CD4-positive, alpha-beta memory T cell (primary cell): ENCODE results near the gene PRRT3. TPM values are rescaled to one million over a fixed set of nuclear protein-coding genes. Genes with fewer than 3 reads are reported as not detected.

ENCODE experiments used
- CTCF ChIA-PET: fragments of 350-600 bp; sonication (Branson Sonifier 250); formaldehyde crosslinking; loops from one replicate; lab custom pipeline; 2021; ENCODE audit warnings: inconsistent platforms; ENCODE audit not compliant: partially characterized antibody; lab: Charles Lee
- POLR2A ChIA-PET: fragments of 350-600 bp; sonication (Branson Sonifier 250); formaldehyde crosslinking; loops from one replicate; lab custom pipeline; 2021; ENCODE audit not compliant: partially characterized antibody; lab: Charles Lee
- DNase-seq, 5 donors: peaks; one replicate each; pipeline versions ENCODE4 v3.0.0 to v3.0.0-alpha.2; 2020 to 2022; ENCODE audit warnings: mixed read lengths in 1 of 5
- H3K27ac ChIP-seq: one replicate; pipeline ENCODE4 v1.7.0; 2013; ENCODE audit warnings: low read depth, low read length
- H3K27me3 ChIP-seq: 2 replicates; pipeline ENCODE4 v1.7.0; 2013; ENCODE audit warnings: mild to moderate bottlenecking, low read length, moderate library complexity; ENCODE audit not compliant: insufficient read depth
- H3K36me3 ChIP-seq: 2 replicates; pipeline ENCODE4 v1.7.0; 2013; ENCODE audit warnings: mild to moderate bottlenecking, low read length, moderate library complexity; ENCODE audit not compliant: insufficient read depth
- H3K4me1 ChIP-seq: 2 replicates; pipeline ENCODE4 v1.7.0; 2013; ENCODE audit warnings: mild to moderate bottlenecking, low read length, moderate library complexity; ENCODE audit not compliant: insufficient read depth
- H3K4me3 ChIP-seq, 2 donors: one replicate each; pipeline ENCODE4 v1.7.0; 2013; ENCODE audit warnings: low read length in 2 of 2, mild to moderate bottlenecking in 1 of 2
- H3K9me3 ChIP-seq, 2 donors: one replicate each; pipeline ENCODE4 v1.7.0; 2013; ENCODE audit warnings: low read length in 2 of 2, control low read depth in 1 of 2; ENCODE audit not compliant: control insufficient read depth in 1 of 2
- H3K27ac Mint-ChIP-seq, 7 donors: one replicate each; pipeline ENCODE4 v1.8.0; 2020 to 2021; ENCODE audit warnings: mixed read lengths in 7 of 7, mild to moderate bottlenecking in 6 of 7, inconsistent platforms in 3 of 7, moderate library complexity in 3 of 7
- H3K27me3 Mint-ChIP-seq, 2 donors: one replicate each; pipeline ENCODE4 v1.8.0; 2020 to 2021; ENCODE audit warnings: mixed read lengths in 2 of 2
- H3K36me3 Mint-ChIP-seq, 2 donors: one replicate each; pipeline ENCODE4 v1.8.0; 2020 to 2021; ENCODE audit warnings: mixed read lengths in 2 of 2, inconsistent platforms in 1 of 2, mild to moderate bottlenecking in 1 of 2
- H3K4me1 Mint-ChIP-seq, 4 donors: one replicate each; pipeline ENCODE4 v1.8.0; 2020 to 2021; ENCODE audit warnings: mixed read lengths in 4 of 4, mild to moderate bottlenecking in 1 of 4
- H3K4me3 Mint-ChIP-seq, 8 donors: one replicate each; pipeline ENCODE4 v1.8.0; 2020 to 2021; ENCODE audit warnings: mixed read lengths in 8 of 8, mild to moderate bottlenecking in 7 of 8, moderate library complexity in 6 of 8, inconsistent platforms in 3 of 8
- H3K9me3 Mint-ChIP-seq, 8 donors: one replicate each; pipeline ENCODE4 v1.8.0; 2020 to 2021; ENCODE audit warnings: mixed read lengths in 8 of 8, mild to moderate bottlenecking in 5 of 8, inconsistent platforms in 3 of 8, moderate library complexity in 1 of 8
- intact Hi-C: fragments of 100-400 bp; cut with micrococcal nuclease; formaldehyde crosslinking; loops from one replicate; pipeline ENCODE4 v1.15.1; 2023
- polyA plus RNA-seq, 2 donors: library from polyadenylated mRNA; unstranded; fragments of 300-500 nt; fragmentation: Illumina TruSeq; gene quantifications; one replicate each; pipeline ENCODE4 v1.2.3, GENCODE V29; 2021
- total RNA-seq, 2 experiments: library from RNA; stranded (reverse); gene quantifications; one replicate each; pipeline ENCODE4 v1.2.3, GENCODE V29; 2021

The PRRT3 gene
- total and polyA plus RNA-seq, 4 experiments from 2014 or later = 2.9 to 9.8 (median 6.4) TPM

DNA sequence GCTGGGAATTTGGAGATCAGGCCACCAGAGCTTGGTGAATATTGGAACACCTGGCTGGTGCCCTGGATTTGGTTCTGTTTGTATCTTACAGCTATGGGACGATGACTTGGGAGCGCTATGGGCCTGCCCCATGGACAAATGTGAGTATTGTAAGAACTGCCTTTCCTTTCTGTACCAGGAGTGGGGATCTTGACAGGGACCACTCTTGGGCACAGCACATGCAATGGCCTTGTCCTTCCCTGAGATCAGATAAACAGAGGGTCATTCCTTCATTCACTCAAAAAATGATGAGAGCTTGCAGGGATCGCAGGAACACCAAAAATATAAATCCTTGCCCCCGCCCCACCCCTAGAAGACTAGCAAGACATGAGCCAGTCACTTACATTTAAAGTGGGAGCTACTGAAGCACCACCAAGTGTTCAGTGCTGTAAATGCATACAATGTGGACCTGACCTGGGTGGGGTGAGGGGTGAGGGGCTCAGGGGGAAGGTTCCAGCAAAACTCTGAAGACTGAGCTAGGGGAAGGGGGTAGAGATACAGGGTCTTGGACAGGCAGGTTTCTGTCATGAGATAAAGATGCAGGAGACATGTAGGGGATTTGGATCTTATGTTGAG lies 21.3 kb downstream of the PRRT3 start:
- Mint-ChIP-seq H3K27me3 (no peaks in the 10 kb centered on the region), H3K36me3 (peaks cover 0 to 15% of the 10 kb centered on the region in 2 donors), H3K9me3 (no peaks in the 10 kb centered on the region), H3K4me1 (peaks cover 18 to 42% (median 33%) of the 10 kb centered on the region in 4 donors), H3K27ac (peak overlapping the region; percentile 74 to 94 (median 80)), H3K4me3 (peak overlapping the region in 5 of 8 donors; percentile 2 to 52 (median 35))
- POLR2A ChIA-PET = interaction anchor here (1.1 to 7.5 kb wide), 7 partner anchors 16 to 390 kb away, joined by 3 to 225 read pairs (median 31); partner anchors contain the start of genes EMC3, IL17RC, IL17RE and JAGN1
- Histone ChIP-seq H3K36me3 (no peaks in the 10 kb centered on the region), H3K4me3 (no peak overlapping the region), H3K27ac (no peak overlapping the region), H3K27me3 (no peaks in the 10 kb centered on the region), H3K9me3 (no peaks in the 10 kb centered on the region), H3K4me1 (peaks cover 32% of the 10 kb centered on the region)
- no peak for DNase-seq
- intact Hi-C loops = loop anchor here (5.0 kb wide), 1 partner anchor 89 kb away; the partner anchor contains the start of gene RPUSD3
- CTCF ChIA-PET = interaction anchor here (0.9 to 4.0 kb wide), 11 partner anchors 10 to 391 kb away, joined by 3 to 48 read pairs (median 4); partner anchors contain the start of gene SEC13

GRCh38 chr3:9928158-9928557 lies 24.1 kb downstream of the PRRT3 start:
- Mint-ChIP-seq H3K27ac (no peak overlapping the region), H3K36me3 (no peaks in the 10 kb centered on the region), H3K4me3 (no peak overlapping the region), H3K9me3 (no peaks in the 10 kb centered on the region), H3K27me3 (peaks cover 0 to 6% of the 10 kb centered on the region in 2 donors), H3K4me1 (peaks cover 2 to 20% (median 9%) of the 10 kb centered on the region in 4 donors)
- no peak for DNase-seq
- intact Hi-C loops = no loop called here
- no peak overlapping the region for H3K4me3 ChIP-seq
- POLR2A ChIA-PET = no interaction called here
- no peak overlapping the region for H3K27ac ChIP-seq
- no peaks in the 10 kb centered on the region for H3K36me3 ChIP-seq
- H3K4me1 ChIP-seq = peaks cover 13% of the 10 kb centered on the region
- no peaks in the 10 kb centered on the region for H3K27me3 ChIP-seq
- H3K9me3 ChIP-seq = no peaks in the 10 kb centered on the region
- CTCF ChIA-PET = no interaction called here

- ChIA-PET POLR2A (no interaction called here), CTCF (interaction anchor here (1.5 kb wide), 1 partner anchor 13 kb away, joined by 4 read pairs; no protein-coding TSS in a partner anchor)
- no peak overlapping the region for H3K27ac ChIP-seq
- no peaks in the 10 kb centered on the region for H3K36me3 ChIP-seq
- no peaks in the 10 kb centered on the region for H3K27me3 ChIP-seq
- no peak overlapping the region for H3K4me3 ChIP-seq
- peaks cover 12% of the 10 kb centered on the region for H3K4me1 ChIP-seq
- no peak for DNase-seq
- H3K27ac Mint-ChIP-seq = peak overlapping the region in 1 of 7 donors; percentile 55
- H3K36me3 Mint-ChIP-seq = no peaks in the 10 kb centered on the region
- no peak overlapping the region for H3K4me3 Mint-ChIP-seq
- no peaks in the 10 kb centered on the region for H3K9me3 Mint-ChIP-seq
- H3K4me1 Mint-ChIP-seq = peaks cover 4 to 8% (median 5%) of the 10 kb centered on the region in 4 donors
- intact Hi-C loops = no loop called here
- H3K27me3 Mint-ChIP-seq = no peaks in the 10 kb centered on the region
- no peaks in the 10 kb centered on the region for H3K9me3 ChIP-seq
Measured at GRCh38 chr3:9918261-9919038, 33.8 kb downstream of the PRRT3 start.

DNA sequence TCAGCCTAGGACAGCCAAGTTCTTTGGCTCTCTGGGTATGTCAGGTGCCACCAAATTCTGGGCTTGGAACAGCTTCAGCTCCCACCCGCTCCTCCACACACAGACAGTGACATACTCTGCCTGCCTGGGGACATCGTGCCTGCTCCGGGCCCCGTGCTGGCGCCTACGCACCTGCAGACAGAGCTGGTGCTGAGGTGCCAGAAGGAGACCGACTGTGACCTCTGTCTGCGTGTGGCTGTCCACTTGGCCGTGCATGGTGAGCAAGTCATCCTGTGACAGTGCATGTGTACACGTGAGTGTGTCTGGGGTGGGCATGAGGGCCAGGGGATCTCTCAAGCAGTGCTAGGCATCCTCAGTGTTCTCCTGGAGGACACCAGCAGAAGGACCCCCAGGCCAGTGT lies 34.4 kb downstream of the PRRT3 start:
- Mint-ChIP-seq H3K27me3 (no peaks in the 10 kb centered on the region), H3K27ac (no peak overlapping the region), H3K9me3 (no peaks in the 10 kb centered on the region), H3K4me1 (peaks cover 4 to 8% (median 5%) of the 10 kb centered on the region in 4 donors), H3K36me3 (no peaks in the 10 kb centered on the region), H3K4me3 (no peak overlapping the region)
- intact Hi-C loops = no loop called here
- Histone ChIP-seq H3K27ac (no peak overlapping the region), H3K36me3 (no peaks in the 10 kb centered on the region), H3K9me3 (no peaks in the 10 kb centered on the region), H3K4me1 (peaks cover 14% of the 10 kb centered on the region), H3K27me3 (no peaks in the 10 kb centered on the region), H3K4me3 (no peak overlapping the region)
- no peak for DNase-seq
- ChIA-PET POLR2A (interaction anchor here (6.5 kb wide), 1 partner anchor 14 kb away, joined by 53 read pairs; the partner anchor contains the start of gene CRELD1), CTCF (interaction anchor here (1.5 kb wide), 1 partner anchor 14 kb away, joined by 4 read pairs; no protein-coding TSS in a partner anchor)

DNA sequence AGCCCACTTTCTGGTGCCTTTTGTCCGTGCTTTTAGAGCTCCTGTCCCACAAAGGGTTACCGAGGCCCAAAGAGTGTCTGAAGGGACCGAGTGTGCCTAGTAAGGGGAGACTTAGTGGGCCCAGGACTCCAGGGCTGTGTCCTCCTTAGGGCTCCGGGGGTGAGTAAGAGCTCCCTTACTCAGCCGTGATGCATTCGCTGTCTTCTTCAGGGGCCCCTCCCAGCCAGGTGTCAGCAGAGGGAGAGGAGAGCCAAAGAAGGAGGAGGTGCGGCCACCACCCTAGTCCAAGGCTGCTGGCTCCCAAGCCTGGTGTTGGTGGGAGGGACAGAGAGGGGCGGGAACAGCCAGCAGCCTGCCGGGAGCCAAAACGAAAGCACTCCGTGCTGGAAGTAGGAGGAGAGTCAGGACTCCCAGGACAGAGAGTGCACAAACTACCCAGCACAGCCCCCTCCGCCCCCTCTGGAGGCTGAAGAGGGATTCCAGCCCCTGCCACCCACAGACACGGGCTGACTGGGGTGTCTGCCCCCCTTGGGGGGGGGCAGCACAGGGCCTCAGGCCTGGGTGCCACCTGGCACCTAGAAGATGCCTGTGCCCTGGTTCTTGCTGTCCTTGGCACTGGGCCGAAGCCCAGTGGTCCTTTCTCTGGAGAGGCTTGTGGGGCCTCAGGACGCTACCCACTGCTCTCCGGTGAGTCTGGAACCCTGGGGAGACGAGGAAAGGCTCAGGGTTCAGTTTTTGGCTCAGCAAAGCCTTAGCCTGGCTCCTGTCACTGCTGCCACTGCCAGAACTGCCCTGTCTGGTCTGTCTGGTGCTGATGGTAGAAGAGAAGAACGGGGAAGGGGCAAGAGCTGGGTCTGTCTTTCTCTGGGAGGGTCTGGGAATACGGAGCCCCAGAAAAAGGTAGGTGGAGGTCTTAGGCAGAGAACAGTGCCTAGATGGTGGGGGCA lies 35.2 kb downstream of the PRRT3 start, which contains the start of gene IL17RC:
TSS of gene IL17RC (plus strand) at position 365 of the 947 bp plus-strand sequence. CDS start at position 583, 218 bp downstream.
- Mint-ChIP-seq H3K27me3 (peaks cover 0 to 2% of the 10 kb centered on the region in 2 donors), H3K4me1 (peaks cover 10 to 14% (median 12%) of the 10 kb centered on the region in 4 donors), H3K4me3 (peak within 1 kb of the TSS; percentile 73 to 85 (median 79)), H3K27ac (peak within 1 kb of the TSS in 2 of 7 donors; percentile 51 to 59), H3K9me3 (no peaks in the 10 kb centered on the region), H3K36me3 (no peaks in the 10 kb centered on the region)
- Histone ChIP-seq H3K4me1 (peaks cover 22% of the 10 kb centered on the region), H3K27me3 (no peaks in the 10 kb centered on the region), H3K27ac (no peak within 1 kb of the TSS), H3K4me3 (peak within 1 kb of the TSS in 1 of 2 donors; percentile 55), H3K9me3 (no peaks in the 10 kb centered on the region), H3K36me3 (no peaks in the 10 kb centered on the region)
- ChIA-PET CTCF (no interaction called here), POLR2A (interaction anchor here (1.3 to 6.5 kb wide), 2 partner anchors 15 kb away, joined by 6 to 53 read pairs; partner anchors contain the start of genes CRELD1 and IL17RE)
- intact Hi-C loops = no loop called here
- no peak for DNase-seq

GRCh38 chr3:9916346-9916733 lies 35.9 kb downstream of the PRRT3 start:
- CTCF ChIA-PET = interaction anchor here (1.2 to 1.7 kb wide), 2 partner anchors 16 to 30 kb away, joined by 4 read pairs; no protein-coding TSS in a partner anchor
- Histone ChIP-seq H3K27ac (no peak overlapping the region), H3K4me3 (no peak overlapping the region)

More at GRCh38 chr3:9916346-9916733, 35.9 kb downstream of the PRRT3 start:
- DNase-seq = no peak
- Mint-ChIP-seq H3K27ac (peak overlapping the region in 2 of 7 donors; percentile 51 to 59), H3K4me3 (peak overlapping the region; percentile 64 to 85 (median 75)), H3K9me3 (no peaks in the 10 kb centered on the region), H3K27me3 (peaks cover 0 to 2% of the 10 kb centered on the region in 2 donors), H3K4me1 (peaks cover 13 to 20% (median 16%) of the 10 kb centered on the region in 4 donors), H3K36me3 (no peaks in the 10 kb centered on the region)
- intact Hi-C loops = no loop called here
- Histone ChIP-seq H3K27me3 (no peaks in the 10 kb centered on the region), H3K4me1 (peaks cover 29% of the 10 kb centered on the region), H3K36me3 (no peaks in the 10 kb centered on the region), H3K9me3 (no peaks in the 10 kb centered on the region)
- POLR2A ChIA-PET = interaction anchor here (1.3 to 6.5 kb wide), 3 partner anchors 14 to 26 kb away, joined by 6 to 53 read pairs (median 12); partner anchors contain the start of genes CRELD1, IL17RE and JAGN1
